Astrocyte (in vitro differentiated cells and primary cell): ENCODE results near the gene PIR. TPM values are rescaled to one million over a fixed set of nuclear protein-coding genes. Genes with fewer than 3 reads are reported as not detected.

Experiments used
- DNase-seq: peaks from one replicate; pipeline ENCODE4 v3.0.0-alpha.2; 2010; ENCODE audit warnings: low read depth
- FAIRE-seq: peaks from 2 replicates; lab custom pipeline; 2011; peaks lifted over from hg19 to GRCh38; lab: Jason Lieb, UNC
- H2AFZ ChIP-seq: 2 replicates; pipeline ENCODE4 v1.6.0; 2012; ENCODE audit warnings: low read depth, low read length, inconsistent platforms
- H3K27ac ChIP-seq: 2 replicates; pipeline ENCODE4 v1.5.1; 2011; ENCODE audit warnings: low read depth, low read length, inconsistent platforms
- H3K27me3 ChIP-seq: 2 replicates; pipeline ENCODE4 v1.6.0; 2011; ENCODE audit warnings: low read length, inconsistent platforms; ENCODE audit not compliant: insufficient read depth
- H3K36me3 ChIP-seq: 2 replicates; pipeline ENCODE4 v1.5.1; 2011; ENCODE audit warnings: low read length, inconsistent platforms; ENCODE audit not compliant: insufficient read depth
- H3K4me1 ChIP-seq: 2 replicates; pipeline ENCODE4 v1.5.1; 2011; ENCODE audit warnings: low read length, inconsistent platforms; ENCODE audit not compliant: insufficient read depth
- H3K4me2 ChIP-seq: 2 replicates; pipeline ENCODE4 v1.6.0; 2012; ENCODE audit warnings: low read length, inconsistent platforms
- H3K4me3 ChIP-seq: 2 replicates; pipeline ENCODE4 v1.5.1; 2011; ENCODE audit warnings: low read depth, mild to moderate bottlenecking, low read length, inconsistent platforms; ENCODE audit not compliant: insufficient read depth
- H3K79me2 ChIP-seq: 2 replicates; pipeline ENCODE4 v1.6.0; 2012; ENCODE audit warnings: mild to moderate bottlenecking, low read length, inconsistent platforms; ENCODE audit not compliant: insufficient read depth
- H3K9ac ChIP-seq: 2 replicates; pipeline ENCODE4 v1.6.0; 2012; ENCODE audit warnings: mild to moderate bottlenecking, low read length, inconsistent platforms
- H3K9me3 ChIP-seq: 2 replicates; pipeline ENCODE4 v1.5.1; 2012; ENCODE audit warnings: low read depth, mild to moderate bottlenecking, low read length, inconsistent platforms; ENCODE audit not compliant: insufficient read depth
- H4K20me1 ChIP-seq: 2 replicates; pipeline ENCODE4 v1.6.0; 2012; ENCODE audit warnings: low read length, inconsistent platforms; ENCODE audit not compliant: insufficient read depth
- H3K27ac Mint-ChIP-seq: one replicate; pipeline ENCODE4 v1.8.0; 2021; ENCODE audit warnings: mild to moderate bottlenecking, mixed read lengths; ENCODE audit not compliant: unreplicated experiment
- H3K27me3 Mint-ChIP-seq: one replicate; pipeline ENCODE4 v1.8.0; 2021; ENCODE audit warnings: low read depth, mixed read lengths; ENCODE audit not compliant: unreplicated experiment
- H3K36me3 Mint-ChIP-seq: one replicate; pipeline ENCODE4 v1.8.0; 2021; ENCODE audit warnings: low read depth, mixed read lengths; ENCODE audit not compliant: unreplicated experiment
- H3K4me1 Mint-ChIP-seq: one replicate; pipeline ENCODE4 v1.8.0; 2021; ENCODE audit warnings: low read depth, mixed read lengths; ENCODE audit not compliant: unreplicated experiment
- H3K4me3 Mint-ChIP-seq: one replicate; pipeline ENCODE4 v1.8.0; 2021; ENCODE audit warnings: mild to moderate bottlenecking, moderate library complexity, mixed read lengths; ENCODE audit not compliant: unreplicated experiment
- H3K9me3 Mint-ChIP-seq: one replicate; pipeline ENCODE4 v1.8.0; 2021; ENCODE audit warnings: mild to moderate bottlenecking, mixed read lengths; ENCODE audit not compliant: unreplicated experiment
- CTCF ChIP-seq: IDR thresholded peaks from 2 replicates; pipeline ENCODE4 v1.5.1; 2011; ENCODE audit warnings: low read depth, mild to moderate bottlenecking, inconsistent platforms, low read length, moderate library complexity; ENCODE audit not compliant: insufficient read depth
- EZH2 ChIP-seq: IDR thresholded peaks from 2 replicates; pipeline ENCODE4 v1.6.1; 2012; ENCODE audit warnings: mild to moderate bottlenecking, low read length, inconsistent platforms; ENCODE audit not compliant: insufficient read depth
- total RNA-seq: library from RNA; stranded (reverse); gene quantifications from 2 replicates; pipeline ENCODE4 v1.2.1, GENCODE V29; 2021

PIR gene
- total RNA-seq, 1 donor from 2014 or later = 5.5 TPM

- Histone ChIP-seq H4K20me1 (no peaks in the 10 kb centered on the region), H3K4me3 (no peak overlapping the region), H3K9me3 (no peaks in the 10 kb centered on the region), H3K9ac (no peak overlapping the region), H3K79me2 (no peaks in the 10 kb centered on the region), H3K4me2 (no peak overlapping the region), H2AFZ (no peak overlapping the region), H3K36me3 (no peaks in the 10 kb centered on the region), H3K27ac (no peak overlapping the region), H3K27me3 (no peaks in the 10 kb centered on the region), H3K4me1 (no peaks in the 10 kb centered on the region)
- Mint-ChIP-seq H3K4me3 (no peak overlapping the region), H3K27ac (no peak overlapping the region), H3K36me3 (no peaks in the 10 kb centered on the region), H3K27me3 (no peaks in the 10 kb centered on the region), H3K4me1 (no peaks in the 10 kb centered on the region), H3K9me3 (no peaks in the 10 kb centered on the region)
- FAIRE-seq (no peak), DNase-seq (no peak)
- no peak for TF ChIP-seq CTCF
- no peak for TF ChIP-seq EZH2
Measured at GRCh38 chrX:15401378-15401777, 91.8 kb downstream of the PIR start.

GRCh38 chrX:15399962-15400391 is 93.2 kb downstream of the PIR start:
- Histone ChIP-seq H4K20me1 (no peaks in the 10 kb centered on the region), H3K79me2 (no peaks in the 10 kb centered on the region), H3K9ac (no peak overlapping the region), H3K4me1 (no peaks in the 10 kb centered on the region), H3K9me3 (no peaks in the 10 kb centered on the region), H2AFZ (no peak overlapping the region), H3K27ac (no peak overlapping the region), H3K4me2 (no peak overlapping the region), H3K4me3 (no peak overlapping the region), H3K36me3 (no peaks in the 10 kb centered on the region), H3K27me3 (no peaks in the 10 kb centered on the region)
- no peak overlapping the region for H3K4me3 Mint-ChIP-seq
- H3K4me1 Mint-ChIP-seq = no peaks in the 10 kb centered on the region
- H3K27me3 Mint-ChIP-seq = no peaks in the 10 kb centered on the region
- no peak for DNase-seq
- no peak overlapping the region for H3K27ac Mint-ChIP-seq
- FAIRE-seq = no peak
- no peaks in the 10 kb centered on the region for H3K36me3 Mint-ChIP-seq
- TF ChIP-seq EZH2 (no peak), CTCF (no peak)
- H3K9me3 Mint-ChIP-seq = no peaks in the 10 kb centered on the region

- no peaks in the 10 kb centered on the region for H3K9me3 Mint-ChIP-seq
- no peak overlapping the region for H3K9ac ChIP-seq
- no peak overlapping the region for H3K4me3 ChIP-seq
- H3K4me3 Mint-ChIP-seq = no peak overlapping the region
- H3K36me3 Mint-ChIP-seq = no peaks in the 10 kb centered on the region
- TF ChIP-seq EZH2 (no peak), CTCF (no peak)
- H4K20me1 ChIP-seq = no peaks in the 10 kb centered on the region
- FAIRE-seq (no peak), DNase-seq (no peak)
- no peaks in the 10 kb centered on the region for H3K36me3 ChIP-seq
- H3K4me1 ChIP-seq = no peaks in the 10 kb centered on the region
- no peak overlapping the region for H3K27ac Mint-ChIP-seq
- H3K4me1 Mint-ChIP-seq = no peaks in the 10 kb centered on the region
- no peak overlapping the region for H3K27ac ChIP-seq
- no peaks in the 10 kb centered on the region for H3K79me2 ChIP-seq
- no peaks in the 10 kb centered on the region for H3K27me3 ChIP-seq
- H2AFZ ChIP-seq = no peak overlapping the region
- no peaks in the 10 kb centered on the region for H3K9me3 ChIP-seq
- H3K27me3 Mint-ChIP-seq = no peaks in the 10 kb centered on the region
- no peak overlapping the region for H3K4me2 ChIP-seq
Measured at GRCh38 chrX:15398874-15399273, 94.3 kb downstream of the PIR start.
